Progenitor cell of endocrine pancreas (in vitro differentiated cells): ENCODE results near the gene RCAN2. TPM values are rescaled to one million over a fixed set of nuclear protein-coding genes. Genes with fewer than 3 reads are reported as not detected.

Experiments
- DNase-seq: peaks from one replicate; pipeline ENCODE4 v3.0.0; 2021; ENCODE audit warnings: low spot score; ENCODE audit not compliant: unreplicated experiment
- H3K27ac Mint-ChIP-seq: 2 replicates; pipeline ENCODE4 v1.8.0; 2021; ENCODE audit warnings: mild to moderate bottlenecking, moderate library complexity, mixed read lengths
- H3K27me3 Mint-ChIP-seq: 2 replicates; pipeline ENCODE4 v1.8.0; 2021; ENCODE audit warnings: mixed read lengths
- H3K36me3 Mint-ChIP-seq: 2 replicates; pipeline ENCODE4 v1.8.0; 2022; ENCODE audit warnings: mixed read lengths; ENCODE audit not compliant: insufficient read depth
- H3K4me1 Mint-ChIP-seq: 2 replicates; pipeline ENCODE4 v1.8.0; 2021; ENCODE audit warnings: low read depth, mixed read lengths
- H3K4me3 Mint-ChIP-seq: 2 replicates; pipeline ENCODE4 v1.8.0; 2021; ENCODE audit warnings: low read depth, mild to moderate bottlenecking, moderate library complexity, mixed read lengths
- H3K9me3 Mint-ChIP-seq: 2 replicates; pipeline ENCODE4 v1.8.0; 2021; ENCODE audit warnings: low read depth, mixed read lengths
- total RNA-seq: library from RNA; stranded (reverse); gene quantifications from 2 replicates; pipeline ENCODE4 v1.2.1, GENCODE V29; 2021
- TF ChIP-seq, protein P1 (sequence below): fragments of 200-600 bp; sonication (generic); IDR thresholded peaks from one replicate; pipeline ENCODE4 v1.5.0; 2021; ENCODE audit warnings: antibody characterized with exemption, mild to moderate bottlenecking; ENCODE audit not compliant: unreplicated experiment

Gene RCAN2
- total RNA-seq, 1 donor from 2014 or later, result 23.3 TPM

DNA sequence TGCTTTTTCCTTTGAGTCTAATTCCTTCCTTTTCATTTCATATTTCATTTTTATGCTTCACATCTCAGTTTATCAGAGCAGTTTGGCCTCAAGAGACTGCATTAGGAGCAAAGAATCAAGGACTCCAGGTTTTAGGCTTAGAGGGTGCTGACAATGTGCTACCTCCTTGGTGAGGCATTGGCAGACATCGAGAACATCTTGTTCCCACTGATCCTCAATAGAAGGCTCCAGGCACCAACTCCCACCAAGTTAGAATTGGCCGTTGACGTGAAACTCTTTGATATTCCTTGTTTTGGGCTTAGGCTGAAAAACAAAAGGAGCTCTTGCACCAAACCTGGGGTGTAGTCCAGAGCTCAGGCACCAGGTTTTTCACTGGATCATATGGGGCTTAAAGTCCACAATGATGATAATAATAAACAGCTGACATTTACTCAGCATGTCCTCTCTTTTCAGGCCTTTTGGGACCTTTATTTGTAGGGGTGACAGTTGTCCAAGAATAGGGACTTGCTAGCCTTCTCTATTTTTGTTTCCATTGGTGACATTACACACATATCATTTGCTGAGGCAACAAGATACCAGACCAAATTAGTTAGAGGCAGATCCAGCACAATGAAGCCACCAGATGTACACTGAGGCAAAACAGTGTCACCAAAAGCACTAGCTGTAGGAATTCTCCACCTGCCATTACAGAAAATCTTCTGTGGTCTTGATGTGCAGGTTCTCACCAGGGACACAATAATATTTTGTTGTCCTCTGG lies 239.5 kb downstream of the RCAN2 start:
- TF ChIP-seq, protein P1, sequence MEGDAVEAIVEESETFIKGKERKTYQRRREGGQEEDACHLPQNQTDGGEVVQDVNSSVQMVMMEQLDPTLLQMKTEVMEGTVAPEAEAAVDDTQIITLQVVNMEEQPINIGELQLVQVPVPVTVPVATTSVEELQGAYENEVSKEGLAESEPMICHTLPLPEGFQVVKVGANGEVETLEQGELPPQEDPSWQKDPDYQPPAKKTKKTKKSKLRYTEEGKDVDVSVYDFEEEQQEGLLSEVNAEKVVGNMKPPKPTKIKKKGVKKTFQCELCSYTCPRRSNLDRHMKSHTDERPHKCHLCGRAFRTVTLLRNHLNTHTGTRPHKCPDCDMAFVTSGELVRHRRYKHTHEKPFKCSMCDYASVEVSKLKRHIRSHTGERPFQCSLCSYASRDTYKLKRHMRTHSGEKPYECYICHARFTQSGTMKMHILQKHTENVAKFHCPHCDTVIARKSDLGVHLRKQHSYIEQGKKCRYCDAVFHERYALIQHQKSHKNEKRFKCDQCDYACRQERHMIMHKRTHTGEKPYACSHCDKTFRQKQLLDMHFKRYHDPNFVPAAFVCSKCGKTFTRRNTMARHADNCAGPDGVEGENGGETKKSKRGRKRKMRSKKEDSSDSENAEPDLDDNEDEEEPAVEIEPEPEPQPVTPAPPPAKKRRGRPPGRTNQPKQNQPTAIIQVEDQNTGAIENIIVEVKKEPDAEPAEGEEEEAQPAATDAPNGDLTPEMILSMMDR, result no peak
- no peaks in the 10 kb centered on the region for H3K36me3 Mint-ChIP-seq
- no peak overlapping the region for H3K27ac Mint-ChIP-seq

DNA sequence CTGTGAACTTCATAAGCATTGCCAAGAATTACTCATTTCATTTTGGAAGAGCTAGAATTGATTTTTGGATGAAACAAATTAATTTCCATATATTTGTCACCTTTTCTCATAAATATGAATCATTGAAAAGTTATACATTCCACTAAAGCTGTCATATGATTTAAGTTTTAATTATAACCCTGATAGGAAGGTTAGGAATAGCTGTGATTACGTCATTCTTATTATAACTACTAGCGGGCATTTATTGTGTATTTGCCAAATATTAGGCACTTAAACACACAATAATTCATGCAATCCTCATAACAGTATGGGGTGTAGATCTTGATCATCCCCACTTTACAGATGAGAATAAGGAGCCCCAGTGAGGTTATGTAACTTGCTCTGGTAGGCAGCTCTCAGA lies 243.1 kb downstream of the RCAN2 start:
- H3K36me3 Mint-ChIP-seq, result no peaks in the 10 kb centered on the region
- no peak overlapping the region for H3K27ac Mint-ChIP-seq
- H3K4me1 Mint-ChIP-seq, result no peaks in the 10 kb centered on the region
- TF ChIP-seq, protein P1, result no peak
- H3K27me3 Mint-ChIP-seq, result no peaks in the 10 kb centered on the region
- H3K9me3 Mint-ChIP-seq, result no peaks in the 10 kb centered on the region
- H3K4me3 Mint-ChIP-seq, result no peak overlapping the region
- DNase-seq, result no peak

More for the DNA sequence above, 239.5 kb downstream of the RCAN2 start:
- Mint-ChIP-seq H3K4me1 (no peaks in the 10 kb centered on the region), H3K9me3 (no peaks in the 10 kb centered on the region), H3K4me3 (no peak overlapping the region), H3K27me3 (no peaks in the 10 kb centered on the region)
- no peak for DNase-seq

DNA sequence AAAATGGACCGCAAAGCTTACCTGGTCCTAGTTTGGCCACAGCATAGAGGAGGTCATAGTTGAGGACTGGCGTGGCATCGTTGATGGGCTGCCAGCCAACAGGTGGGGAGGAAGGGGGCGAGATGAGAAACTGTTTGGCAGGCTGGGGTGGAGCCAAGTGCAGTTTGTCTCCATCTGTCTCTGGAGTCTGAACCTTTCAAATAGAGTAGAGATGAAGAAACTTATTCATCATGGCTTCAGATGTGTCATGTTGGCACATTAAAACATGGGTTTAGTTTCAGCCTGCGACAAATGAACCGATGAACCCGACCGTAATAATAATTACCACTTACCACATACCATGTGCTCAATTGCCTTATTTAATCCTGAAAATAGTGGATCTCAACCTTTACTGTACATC lies 244.5 kb downstream of the RCAN2 start:
- Mint-ChIP-seq H3K4me1 (no peaks in the 10 kb centered on the region), H3K4me3 (no peak overlapping the region), H3K27ac (no peak overlapping the region), H3K9me3 (no peaks in the 10 kb centered on the region), H3K27me3 (no peaks in the 10 kb centered on the region), H3K36me3 (peaks cover 1% of the 10 kb centered on the region)
- DNase-seq, result no peak
- TF ChIP-seq, protein P1, result no peak

DNA sequence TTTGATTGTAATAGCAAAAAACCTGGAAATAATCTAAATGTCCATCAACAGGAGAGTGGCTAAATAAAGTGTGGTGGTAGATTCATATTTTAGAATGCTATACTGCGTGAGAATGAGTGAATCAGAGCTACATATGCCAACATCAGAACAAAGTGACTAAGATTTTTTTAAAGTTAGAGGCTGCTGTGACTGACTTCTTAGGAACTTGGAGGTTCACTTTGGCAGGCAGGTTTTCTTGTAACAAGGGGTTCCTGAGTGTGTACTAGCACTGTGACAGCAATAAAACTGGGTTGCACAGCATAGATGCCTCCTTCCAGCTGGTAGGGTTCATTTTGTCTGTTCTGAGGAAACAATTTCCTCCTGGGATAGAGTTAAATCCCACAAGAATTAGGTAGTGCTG lies 245.2 kb downstream of the RCAN2 start:
- H3K27ac Mint-ChIP-seq, result no peak overlapping the region
- no peaks in the 10 kb centered on the region for H3K27me3 Mint-ChIP-seq
- no peaks in the 10 kb centered on the region for H3K4me1 Mint-ChIP-seq
- H3K36me3 Mint-ChIP-seq, result peaks cover 1% of the 10 kb centered on the region
- no peaks in the 10 kb centered on the region for H3K9me3 Mint-ChIP-seq
- no peak overlapping the region for H3K4me3 Mint-ChIP-seq
- DNase-seq, result no peak
- TF ChIP-seq, protein P1, result no peak

DNA sequence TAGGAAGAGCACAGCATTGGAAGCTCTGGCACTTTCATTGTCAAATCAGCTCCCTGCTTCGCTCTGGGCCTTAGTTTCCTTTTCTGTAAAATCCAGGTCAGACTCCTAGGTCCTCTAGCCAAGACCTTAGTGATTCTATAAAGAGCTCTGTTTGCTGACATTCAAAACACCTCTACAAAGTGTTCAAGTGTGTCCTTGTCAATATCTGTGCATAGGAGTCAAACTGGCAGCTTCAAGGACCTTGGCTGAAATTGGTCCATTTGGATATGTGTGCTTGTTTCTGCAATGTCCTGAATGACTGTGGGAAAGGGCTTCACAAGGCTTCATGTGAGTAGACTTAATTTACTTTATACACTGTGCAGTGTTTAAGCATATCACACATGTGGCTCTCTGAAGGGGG lies 246.6 kb downstream of the RCAN2 start:
- no peak for DNase-seq
- no peaks in the 10 kb centered on the region for H3K9me3 Mint-ChIP-seq
- H3K27ac Mint-ChIP-seq, result no peak overlapping the region
- peaks cover 1% of the 10 kb centered on the region for H3K36me3 Mint-ChIP-seq
- no peaks in the 10 kb centered on the region for H3K4me1 Mint-ChIP-seq
- no peaks in the 10 kb centered on the region for H3K27me3 Mint-ChIP-seq
- TF ChIP-seq, protein P1, result no peak
- no peak overlapping the region for H3K4me3 Mint-ChIP-seq
